PC-9 (cell line): ENCODE results near the gene COX6A1.

Experiments used
- EZH2 ChIP-seq: fragments of 200-600 bp; sonication (generic); IDR thresholded peaks from 2 replicates; pipeline ENCODE4 v1.8.0; 2017; ENCODE audit warnings: antibody characterized with exemption, low read depth
- TF ChIP-seq, protein P1 (sequence below): fragments of 200-600 bp; sonication (generic); conservative IDR thresholded peaks from 2 replicates; pipeline ENCODE4 v1.6.1; 2017; ENCODE audit warnings: mixed run types, antibody characterized with exemption, mild to moderate bottlenecking, moderate library complexity

DNA sequence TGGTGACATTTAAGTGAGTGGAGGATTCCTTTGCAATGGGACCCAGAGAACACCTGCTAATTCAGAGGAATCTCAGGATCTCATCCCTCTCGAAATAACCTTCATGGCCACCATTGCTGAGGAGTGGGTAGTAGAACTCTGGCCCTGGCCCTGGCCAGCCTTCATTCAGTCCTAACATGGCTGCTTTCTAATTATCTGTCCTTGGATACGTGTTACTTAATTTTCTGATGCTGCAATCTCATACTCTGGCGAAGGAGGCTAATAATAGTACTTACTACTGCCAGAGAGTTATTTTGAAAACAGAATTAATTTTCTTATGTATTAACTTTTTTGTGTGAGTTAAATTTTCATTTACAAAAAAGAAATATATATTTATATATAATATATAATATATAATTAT lies 12.1 kb upstream of the COX6A1 start:
- TF ChIP-seq EZH2 = no peak
- TF ChIP-seq, protein P1, sequence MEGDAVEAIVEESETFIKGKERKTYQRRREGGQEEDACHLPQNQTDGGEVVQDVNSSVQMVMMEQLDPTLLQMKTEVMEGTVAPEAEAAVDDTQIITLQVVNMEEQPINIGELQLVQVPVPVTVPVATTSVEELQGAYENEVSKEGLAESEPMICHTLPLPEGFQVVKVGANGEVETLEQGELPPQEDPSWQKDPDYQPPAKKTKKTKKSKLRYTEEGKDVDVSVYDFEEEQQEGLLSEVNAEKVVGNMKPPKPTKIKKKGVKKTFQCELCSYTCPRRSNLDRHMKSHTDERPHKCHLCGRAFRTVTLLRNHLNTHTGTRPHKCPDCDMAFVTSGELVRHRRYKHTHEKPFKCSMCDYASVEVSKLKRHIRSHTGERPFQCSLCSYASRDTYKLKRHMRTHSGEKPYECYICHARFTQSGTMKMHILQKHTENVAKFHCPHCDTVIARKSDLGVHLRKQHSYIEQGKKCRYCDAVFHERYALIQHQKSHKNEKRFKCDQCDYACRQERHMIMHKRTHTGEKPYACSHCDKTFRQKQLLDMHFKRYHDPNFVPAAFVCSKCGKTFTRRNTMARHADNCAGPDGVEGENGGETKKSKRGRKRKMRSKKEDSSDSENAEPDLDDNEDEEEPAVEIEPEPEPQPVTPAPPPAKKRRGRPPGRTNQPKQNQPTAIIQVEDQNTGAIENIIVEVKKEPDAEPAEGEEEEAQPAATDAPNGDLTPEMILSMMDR = no peak
